ENCODE measurements around the gene SPATS1. TPM values are rescaled to one million over a fixed set of nuclear protein-coding genes. Genes with fewer than 3 reads are reported as not detected.
"Not testable (repeated sequence)": the region's sequence is repeated elsewhere in the genome, so short reads cannot be mapped to it uniquely, and the experiment has no call there.

Gene SPATS1
- total and polyA plus RNA-seq, 4 experiments from 2014 or later = not detected

DNA sequence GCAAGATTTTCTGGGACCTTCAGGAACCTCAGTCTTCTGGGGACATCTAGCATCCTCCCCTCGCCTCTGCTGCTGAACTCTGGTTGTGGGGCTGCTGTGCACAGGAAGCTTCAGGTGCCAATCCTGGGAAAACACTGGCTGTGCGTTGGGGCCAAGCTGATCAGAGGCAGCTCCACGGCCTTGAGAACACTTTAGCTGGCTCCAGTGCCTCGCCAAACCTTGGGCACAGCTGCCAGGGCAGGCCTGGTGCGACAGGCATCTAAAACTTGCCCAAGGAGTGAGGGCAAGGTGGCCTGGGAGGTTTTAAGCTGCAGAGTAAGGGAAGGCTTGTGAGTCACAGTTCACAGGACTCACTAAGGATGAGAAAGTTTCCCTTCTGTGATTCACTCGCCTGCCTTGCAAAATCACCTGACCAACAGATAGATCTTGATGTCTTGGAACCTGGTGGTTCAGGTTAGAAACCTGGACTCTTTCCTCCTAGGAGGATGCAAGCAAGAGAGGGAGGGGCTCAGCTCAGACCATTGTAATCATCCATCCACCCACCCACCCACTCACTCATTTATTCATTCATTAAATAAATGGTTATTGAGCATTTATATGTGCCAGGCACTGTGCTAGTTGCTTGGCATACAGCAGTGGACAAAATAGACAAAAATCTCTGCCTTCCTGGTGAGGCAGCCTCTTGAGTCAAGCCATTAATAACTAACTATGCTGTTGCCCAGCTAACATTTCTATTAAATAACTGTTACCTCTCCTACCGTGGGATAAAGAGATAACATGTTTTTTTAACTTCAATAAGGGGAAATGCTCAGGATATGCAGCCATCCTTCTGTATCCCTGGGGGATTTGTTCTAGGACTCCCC lies 2.5 kb upstream of the SPATS1 start:
- ChIA-PET POLR2A (ENCODE audit: partially characterized antibody) (no interaction called here), CTCF (ENCODE audit: partially characterized antibody) (interaction anchor here (1.0 to 7.7 kb wide), 10 partner anchors 9 to 652 kb away, joined by 3 to 54 read pairs (median 4); partner anchors contain the start of gene MRPS18A)
- Histone ChIP-seq H3K9me3 (ENCODE audit: control insufficient read depth in 1 of 2, low read length in 2 of 2) (no peaks in the 10 kb centered on the region), H3K4me1 (ENCODE audit: insufficient read depth, low read length) (no peaks in the 10 kb centered on the region), H3K27ac (ENCODE audit: low read depth, low read length) (no peak overlapping the region), H3K36me3 (ENCODE audit: insufficient read depth, low read length) (no peaks in the 10 kb centered on the region), H3K4me3 (ENCODE audit: low read length in 2 of 2) (no peak overlapping the region), H3K27me3 (ENCODE audit: insufficient read depth, low read length) (peaks cover 14% of the 10 kb centered on the region)
- DNase-seq = no peak
- H3K27ac Mint-ChIP-seq = no peak overlapping the region
- H3K4me1 Mint-ChIP-seq = no peaks in the 10 kb centered on the region
- peaks cover 30 to 38% of the 10 kb centered on the region in 2 donors for H3K27me3 Mint-ChIP-seq
- no peaks in the 10 kb centered on the region for H3K36me3 Mint-ChIP-seq
- H3K4me3 Mint-ChIP-seq = no peak overlapping the region
- no peaks in the 10 kb centered on the region for H3K9me3 Mint-ChIP-seq
- intact Hi-C loops (cut with micrococcal nuclease) = no loop called here

DNA sequence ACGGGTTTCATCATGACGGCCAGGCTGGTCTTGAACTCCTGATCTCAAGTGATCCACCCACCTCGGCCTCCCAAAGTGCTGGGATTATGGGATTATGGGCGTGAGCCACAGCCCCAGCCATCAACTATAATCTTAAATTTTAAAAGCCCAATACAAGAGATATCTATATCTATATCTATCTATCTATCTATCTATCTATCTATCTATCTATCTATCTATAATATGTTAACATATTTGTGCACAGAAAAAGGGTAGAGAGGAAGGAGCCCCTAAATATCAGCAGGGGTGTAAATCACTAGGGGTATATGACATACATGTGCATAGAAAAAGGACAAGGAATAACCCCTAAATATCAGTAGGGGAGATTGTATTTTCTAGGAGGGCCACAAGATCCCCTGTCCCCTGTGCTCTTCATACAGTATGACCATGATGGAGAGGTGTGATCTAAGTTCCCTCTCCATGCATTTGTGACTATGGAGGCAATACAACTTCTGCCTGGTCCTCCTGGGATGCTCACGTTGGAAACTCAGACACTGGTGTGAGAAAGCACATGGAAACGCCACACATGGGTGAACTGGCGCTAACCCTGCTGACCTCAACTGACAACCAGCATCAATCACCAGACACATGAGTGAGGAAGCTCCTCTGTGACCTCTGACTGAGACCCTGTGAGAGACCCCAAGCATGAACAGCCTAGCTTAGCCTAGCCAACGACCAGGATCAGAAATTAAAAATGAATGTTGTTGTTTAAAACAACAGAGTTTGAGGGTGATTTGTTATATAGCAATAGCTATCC lies 1.2 kb upstream of the SPATS1 start:
- intact Hi-C loops (cut with micrococcal nuclease) = no loop called here

DNA sequence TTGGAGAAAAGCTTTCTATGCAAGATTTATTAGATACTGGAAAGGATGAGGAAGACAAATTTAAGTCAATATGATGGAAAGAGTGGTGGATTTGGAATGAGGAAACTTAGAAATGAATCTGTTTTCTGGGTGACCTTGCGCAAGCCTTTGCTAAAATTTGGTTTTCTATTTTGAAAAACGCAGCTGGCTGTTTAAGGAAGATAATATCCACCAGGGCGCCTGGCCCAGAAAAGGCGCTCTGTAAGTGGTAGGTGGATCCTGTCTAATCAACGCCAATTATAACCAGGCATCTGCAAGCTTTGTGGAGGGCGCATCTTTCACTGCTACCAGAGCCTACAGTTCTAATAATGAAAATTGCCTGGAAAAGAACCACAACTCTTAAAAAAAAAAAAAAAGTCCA lies 398 bp upstream of the SPATS1 start:
- CTCF ChIA-PET (ENCODE audit: partially characterized antibody) = interaction anchor here (0.8 to 3.0 kb wide), 4 partner anchors 74 to 250 kb away, joined by 3 to 14 read pairs (median 3); no protein-coding TSS in a partner anchor
- no peak overlapping the region for H3K27ac ChIP-seq (ENCODE audit: low read depth, low read length)
- H3K9me3 ChIP-seq (ENCODE audit: control insufficient read depth in 1 of 2, low read length in 2 of 2) = no peaks in the 10 kb centered on the region
- POLR2A ChIA-PET (ENCODE audit: partially characterized antibody) = no interaction called here
- peaks cover 14% of the 10 kb centered on the region for H3K27me3 ChIP-seq (ENCODE audit: insufficient read depth, low read length)
- H3K9me3 Mint-ChIP-seq = no peaks in the 10 kb centered on the region
- DNase-seq = no peak
- H3K4me1 ChIP-seq (ENCODE audit: insufficient read depth, low read length) = no peaks in the 10 kb centered on the region
- H3K4me1 Mint-ChIP-seq = no peaks in the 10 kb centered on the region
- no peaks in the 10 kb centered on the region for H3K36me3 Mint-ChIP-seq
- H3K27ac Mint-ChIP-seq = no peak overlapping the region
- no peak overlapping the region for H3K4me3 ChIP-seq (ENCODE audit: low read length in 2 of 2)
- peaks cover 38 to 49% of the 10 kb centered on the region in 2 donors for H3K27me3 Mint-ChIP-seq
- H3K36me3 ChIP-seq (ENCODE audit: insufficient read depth, low read length) = no peaks in the 10 kb centered on the region
- no peak overlapping the region for H3K4me3 Mint-ChIP-seq
- intact Hi-C loops (cut with micrococcal nuclease) = no loop called here

More for the DNA sequence above, 1.2 kb upstream of the SPATS1 start:
- Mint-ChIP-seq H3K4me1 (no peaks in the 10 kb centered on the region), H3K36me3 (no peaks in the 10 kb centered on the region), H3K9me3 (no peaks in the 10 kb centered on the region), H3K4me3 (no peak overlapping the region), H3K27me3 (peaks cover 35 to 46% of the 10 kb centered on the region in 2 donors), H3K27ac (peak overlapping the region in 1 of 7 donors; percentile 57)
- no peak overlapping the region for H3K4me3 ChIP-seq (ENCODE audit: low read length in 2 of 2)
- no peaks in the 10 kb centered on the region for H3K36me3 ChIP-seq (ENCODE audit: insufficient read depth, low read length)
- ChIA-PET CTCF (ENCODE audit: partially characterized antibody) (interaction anchor here (0.8 to 3.0 kb wide), 4 partner anchors 73 to 249 kb away, joined by 3 to 14 read pairs (median 3); no protein-coding TSS in a partner anchor), POLR2A (ENCODE audit: partially characterized antibody) (no interaction called here)
- H3K27me3 ChIP-seq (ENCODE audit: insufficient read depth, low read length) = peaks cover 14% of the 10 kb centered on the region
- H3K4me1 ChIP-seq (ENCODE audit: insufficient read depth, low read length) = no peaks in the 10 kb centered on the region
- no peak for DNase-seq
- H3K27ac ChIP-seq (ENCODE audit: low read depth, low read length) = no peak overlapping the region
- no peaks in the 10 kb centered on the region for H3K9me3 ChIP-seq (ENCODE audit: control insufficient read depth in 1 of 2, low read length in 2 of 2)

DNA sequence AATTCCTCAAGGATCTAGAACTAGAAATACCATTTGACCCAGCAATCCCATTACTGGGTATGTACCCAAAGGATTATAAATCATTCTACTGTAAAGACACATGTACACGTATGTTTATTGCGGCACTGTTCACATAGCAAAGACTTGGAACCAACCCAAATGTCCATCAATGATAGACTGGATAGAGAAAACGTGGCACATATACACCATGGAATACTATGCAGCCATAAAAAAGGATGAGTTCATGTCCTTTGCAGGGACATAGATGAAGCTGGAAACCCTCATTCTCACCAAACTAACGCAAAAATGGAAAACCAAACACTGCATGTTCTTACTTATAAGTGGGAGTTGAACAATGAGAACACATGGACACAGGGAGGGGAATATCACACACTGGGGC lies 4.4 kb downstream of the SPATS1 start:
- H3K4me1 Mint-ChIP-seq; H3K36me3 ChIP-seq (ENCODE audit: insufficient read depth, low read length); H3K4me3 ChIP-seq (ENCODE audit: low read length in 2 of 2); H3K9me3 Mint-ChIP-seq; H3K4me1 ChIP-seq (ENCODE audit: insufficient read depth, low read length); intact Hi-C loops (cut with micrococcal nuclease); H3K27ac ChIP-seq (ENCODE audit: low read depth, low read length); H3K27ac Mint-ChIP-seq; POLR2A ChIA-PET (ENCODE audit: partially characterized antibody); H3K4me3 Mint-ChIP-seq; DNase-seq; H3K9me3 ChIP-seq (ENCODE audit: control insufficient read depth in 1 of 2, low read length in 2 of 2); H3K36me3 Mint-ChIP-seq: not testable (repeated sequence)
- CTCF ChIA-PET (ENCODE audit: partially characterized antibody) = interaction anchor here (1.2 kb wide), 1 partner anchor 11 kb away, joined by 3 read pairs; no protein-coding TSS in a partner anchor
- peaks cover 34 to 35% of the 10 kb centered on the region in 2 donors for H3K27me3 Mint-ChIP-seq
- H3K27me3 ChIP-seq (ENCODE audit: insufficient read depth, low read length) = peaks cover 10% of the 10 kb centered on the region

- ChIA-PET POLR2A (ENCODE audit: partially characterized antibody) (no interaction called here), CTCF (ENCODE audit: partially characterized antibody) (interaction anchor here (2.1 kb wide), 1 partner anchor 11 kb away, joined by 7 read pairs; no protein-coding TSS in a partner anchor)
- Mint-ChIP-seq H3K4me3 (no peak overlapping the region), H3K27ac (no peak overlapping the region), H3K27me3 (peaks cover 9 to 12% of the 10 kb centered on the region in 2 donors), H3K36me3 (no peaks in the 10 kb centered on the region), H3K9me3 (no peaks in the 10 kb centered on the region), H3K4me1 (no peaks in the 10 kb centered on the region)
- DNase-seq = no peak
- no peak overlapping the region for H3K27ac ChIP-seq (ENCODE audit: low read depth, low read length)
- H3K9me3 ChIP-seq (ENCODE audit: control insufficient read depth in 1 of 2, low read length in 2 of 2) = no peaks in the 10 kb centered on the region
- no peak overlapping the region for H3K4me3 ChIP-seq (ENCODE audit: low read length in 2 of 2)
- no peaks in the 10 kb centered on the region for H3K36me3 ChIP-seq (ENCODE audit: insufficient read depth, low read length)
- intact Hi-C loops (cut with micrococcal nuclease) = no loop called here
- H3K27me3 ChIP-seq (ENCODE audit: insufficient read depth, low read length) = no peaks in the 10 kb centered on the region
- no peaks in the 10 kb centered on the region for H3K4me1 ChIP-seq (ENCODE audit: insufficient read depth, low read length)
Measured at GRCh38 chr6:44349904-44350649, 7.6 kb downstream of the SPATS1 start.

DNA sequence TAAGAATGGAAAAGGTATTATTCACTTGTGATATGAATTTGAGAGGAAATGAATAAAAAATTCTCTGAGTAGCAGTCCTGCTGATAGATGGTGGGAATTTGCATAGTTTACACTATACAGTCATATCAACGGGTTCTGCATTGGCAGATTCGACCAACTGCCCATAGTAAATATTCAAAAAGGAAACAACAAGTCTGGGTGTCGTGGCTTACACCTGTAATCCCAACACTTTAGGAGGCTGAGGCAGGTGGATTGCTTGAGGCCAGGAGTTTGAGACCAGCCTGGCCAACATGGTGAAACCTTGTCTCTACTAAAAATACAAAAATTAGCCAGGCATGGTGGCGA lies 8.2 kb downstream of the SPATS1 start:
- H3K9me3 Mint-ChIP-seq; H3K4me1 Mint-ChIP-seq; H3K27me3 Mint-ChIP-seq; H3K27ac ChIP-seq (ENCODE audit: low read depth, low read length); H3K27ac Mint-ChIP-seq; POLR2A ChIA-PET (ENCODE audit: partially characterized antibody); H3K4me3 Mint-ChIP-seq; DNase-seq; H3K36me3 ChIP-seq (ENCODE audit: insufficient read depth, low read length); H3K27me3 ChIP-seq (ENCODE audit: insufficient read depth, low read length); H3K36me3 Mint-ChIP-seq; intact Hi-C loops (cut with micrococcal nuclease); H3K9me3 ChIP-seq (ENCODE audit: control insufficient read depth in 1 of 2, low read length in 2 of 2); H3K4me3 ChIP-seq (ENCODE audit: low read length in 2 of 2); H3K4me1 ChIP-seq (ENCODE audit: insufficient read depth, low read length): not testable (repeated sequence)
- CTCF ChIA-PET (ENCODE audit: partially characterized antibody) = interaction anchor here (2.1 kb wide), 1 partner anchor 11 kb away, joined by 7 read pairs; no protein-coding TSS in a partner anchor

DNA sequence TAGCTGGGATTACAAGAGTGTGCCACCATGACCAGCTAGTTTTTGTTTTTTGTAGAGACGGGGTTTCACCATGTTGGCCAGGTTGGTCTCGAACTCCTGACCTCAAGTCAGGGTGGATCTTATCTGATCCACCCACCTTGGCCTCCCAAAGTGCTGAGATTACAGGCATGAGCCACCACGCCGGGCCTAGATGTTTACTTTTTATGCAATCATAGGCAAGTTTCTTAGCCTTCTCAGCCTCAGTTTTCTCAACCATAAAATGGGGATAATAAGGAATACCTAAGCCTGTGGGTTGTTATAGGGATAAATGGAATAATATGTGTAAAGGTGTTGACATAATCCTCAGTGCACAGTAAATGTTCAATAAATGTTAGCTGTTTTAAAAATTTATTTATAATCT lies 9.8 kb downstream of the SPATS1 start:
- no peak for DNase-seq
- Histone ChIP-seq H3K27me3 (ENCODE audit: insufficient read depth, low read length) (no peaks in the 10 kb centered on the region), H3K4me3 (ENCODE audit: low read length in 2 of 2) (no peak overlapping the region), H3K36me3 (ENCODE audit: insufficient read depth, low read length) (no peaks in the 10 kb centered on the region), H3K27ac (ENCODE audit: low read depth, low read length) (no peak overlapping the region), H3K9me3 (ENCODE audit: control insufficient read depth in 1 of 2, low read length in 2 of 2) (no peaks in the 10 kb centered on the region), H3K4me1 (ENCODE audit: insufficient read depth, low read length) (no peaks in the 10 kb centered on the region)
- ChIA-PET CTCF (ENCODE audit: partially characterized antibody) (interaction anchor here (1.1 kb wide), 1 partner anchor 12 kb away, joined by 5 read pairs; no protein-coding TSS in a partner anchor), POLR2A (ENCODE audit: partially characterized antibody) (no interaction called here)
- H3K9me3 Mint-ChIP-seq = peaks cover 0 to 3% (median 0%) of the 10 kb centered on the region in 8 donors
- peaks cover 0 to 4% of the 10 kb centered on the region in 2 donors for H3K27me3 Mint-ChIP-seq
- H3K4me3 Mint-ChIP-seq = no peak overlapping the region
- intact Hi-C loops (cut with micrococcal nuclease) = no loop called here
- H3K27ac Mint-ChIP-seq = no peak overlapping the region
- H3K4me1 Mint-ChIP-seq = no peaks in the 10 kb centered on the region
- H3K36me3 Mint-ChIP-seq = no peaks in the 10 kb centered on the region

All from CD4-positive, alpha-beta memory T cell (primary cell).